Thymus (tissue), 11 donors: ENCODE measurements around the gene CCDC92. TPM values are rescaled to one million over a fixed set of nuclear protein-coding genes. Genes with fewer than 3 reads are reported as not detected.

ENCODE experiments used
- DNase-seq, 9 donors: peaks; one replicate each; pipeline ENCODE4 v3.0.0-alpha.2; 2013; ENCODE audit warnings: low spot score in 9 of 9, low read depth in 6 of 9, missing footprints in 1 of 9
- H3K27ac ChIP-seq, 2 donors: one replicate each; pipeline ENCODE4 v1.5.1; 2013; ENCODE audit warnings: control low read depth in 1 of 2, low read depth in 1 of 2, low read length in 1 of 2, mild to moderate bottlenecking in 1 of 2, moderate library complexity in 1 of 2
- H3K27me3 ChIP-seq, 2 donors: one replicate each; pipeline ENCODE4 v1.5.1; 2013; ENCODE audit warnings: low read length in 1 of 2; ENCODE audit not compliant: control insufficient read depth in 2 of 2, insufficient read depth in 1 of 2
- H3K36me3 ChIP-seq, 2 donors: one replicate each; pipeline ENCODE4 v1.5.1; 2013; ENCODE audit warnings: low read length in 1 of 2, mild to moderate bottlenecking in 1 of 2, moderate library complexity in 1 of 2; ENCODE audit not compliant: control insufficient read depth in 2 of 2, insufficient read depth in 2 of 2
- H3K4me1 ChIP-seq, 2 donors: one replicate each; pipeline ENCODE4 v1.5.1; 2013; ENCODE audit warnings: low read length in 2 of 2; ENCODE audit not compliant: control insufficient read depth in 2 of 2, insufficient read depth in 2 of 2
- H3K4me3 ChIP-seq, 2 donors: one replicate each; pipeline ENCODE4 v1.5.1; 2013; ENCODE audit warnings: low read length in 2 of 2, control low read depth in 1 of 2, mild to moderate bottlenecking in 1 of 2
- H3K9me3 ChIP-seq, 2 donors: one replicate each; pipeline ENCODE4 v1.5.1; 2013; ENCODE audit warnings: low read length in 1 of 2, mild to moderate bottlenecking in 1 of 2; ENCODE audit not compliant: control insufficient read depth in 2 of 2, insufficient read depth in 1 of 2
- WGBS: extraction: QIAGEN DNeasy Blood & Tissue Kit; methylation state at CpG from one replicate; pipeline ENCODE4 v1.1.7; 2013; 5-methylcytosine and 5-hydroxymethylcytosine counted together
- polyA plus RNA-seq: library from polyadenylated mRNA; stranded (reverse); fragments of 200-250 nt; gene quantifications from one replicate; pipeline ENCODE4 v1.2.3, GENCODE V29; 2013
- total RNA-seq: library from RNA; stranded (reverse); fragments of 120-200 nt; gene quantifications from one replicate; pipeline ENCODE4 v1.2.4, GENCODE V29; 2013
- donor health status: healthy.

Gene CCDC92
- total and polyA plus RNA-seq, 2 donors: 4.2 to 34.4 TPM

DNA sequence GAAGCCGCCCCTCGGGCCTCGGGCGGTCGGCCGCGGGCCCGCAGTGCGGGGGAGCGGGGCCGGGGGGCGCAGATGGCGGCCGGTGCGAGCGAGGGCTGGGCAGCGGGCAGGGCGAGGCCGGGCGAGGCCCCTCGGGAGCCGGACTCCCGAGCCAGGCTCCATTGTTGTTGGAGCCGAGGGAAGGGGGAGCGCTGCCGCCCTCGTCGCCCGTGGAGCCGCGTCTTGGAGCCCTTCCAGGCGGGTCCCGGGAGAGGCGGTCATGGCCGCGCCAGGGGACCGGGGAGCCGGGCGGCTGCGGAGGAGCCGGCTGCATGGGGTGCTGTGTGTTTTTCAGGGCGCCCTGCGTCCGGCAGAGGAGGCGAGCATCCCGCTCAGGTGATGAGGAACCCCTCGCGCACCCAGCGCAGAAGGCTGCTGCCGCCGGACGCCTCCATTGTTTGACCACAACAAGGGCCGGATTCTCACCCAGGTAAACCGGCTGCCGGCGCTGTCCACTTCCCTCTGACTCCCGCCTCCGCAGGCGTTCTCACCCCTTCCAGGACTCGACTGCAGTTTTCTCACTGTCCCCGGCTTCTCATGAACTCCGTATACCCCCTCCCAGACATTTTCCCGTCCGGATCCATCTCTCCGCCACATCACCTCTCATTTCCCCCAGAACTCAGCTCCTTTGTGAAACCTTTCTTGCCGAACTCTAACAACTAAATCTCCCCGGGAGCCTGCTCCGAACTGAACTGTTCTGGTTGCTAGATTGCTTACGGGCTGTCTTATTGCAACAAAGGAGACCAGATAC lies 1.1 kb upstream of the CCDC92 start:
- Histone ChIP-seq H3K36me3 (peaks cover 0 to 14% of the 10 kb centered on the region in 2 donors), H3K4me3 (peak overlapping the region; percentile 62 to 95), H3K27me3 (peaks cover 0 to 2% of the 10 kb centered on the region in 2 donors), H3K4me1 (peaks cover 8 to 11% of the 10 kb centered on the region in 2 donors), H3K9me3 (peaks cover 0 to 4% of the 10 kb centered on the region in 2 donors), H3K27ac (peak overlapping the region in 1 of 2 donors; percentile 79)
- peak in 3 of 9 donors; percentile 16 to 39 (median 27) for DNase-seq
- 3% methylated on average over 69 of the region's 69 CpGs for WGBS

DNA sequence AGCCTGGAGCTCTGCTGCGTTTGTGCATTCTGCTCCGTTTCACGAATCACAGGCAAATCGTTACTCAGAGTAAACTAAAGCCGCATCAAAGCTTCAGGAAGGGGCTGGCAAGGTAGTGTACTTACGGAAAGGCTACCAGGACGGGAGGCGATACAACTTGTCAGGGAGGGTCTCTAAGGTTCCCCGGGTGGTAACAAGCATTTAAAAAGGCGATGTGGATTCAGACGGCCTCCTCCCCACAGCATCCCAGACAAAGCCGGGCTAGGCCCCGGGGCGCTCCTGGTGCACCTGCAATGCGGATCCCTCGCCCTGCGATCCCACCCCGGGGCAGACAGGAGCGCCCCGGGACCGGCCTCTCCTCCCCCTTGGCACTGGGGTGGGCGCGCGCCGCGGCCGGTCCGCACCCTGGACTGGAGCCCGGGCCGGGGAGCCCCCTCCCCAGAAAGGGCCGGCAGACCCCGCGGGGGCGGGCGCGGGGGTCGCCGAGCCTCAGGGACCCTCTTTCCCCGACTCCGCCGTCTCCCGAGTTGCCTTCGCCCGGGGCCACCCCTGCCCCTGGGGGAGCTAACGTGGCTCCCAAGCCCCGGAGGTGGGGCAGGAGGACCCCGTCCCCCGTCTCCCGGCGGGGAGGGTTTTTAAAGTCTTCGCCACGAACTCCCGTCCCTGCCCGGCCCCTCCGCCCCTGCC lies 718 bp downstream of the CCDC92 start:
- peak in 6 of 9 donors; percentile 38 to 78 (median 48) for DNase-seq
- peak overlapping the region; percentile 54 to 95 for H3K4me3 ChIP-seq
- peaks cover 8 to 11% of the 10 kb centered on the region in 2 donors for H3K4me1 ChIP-seq
- H3K9me3 ChIP-seq: peaks cover 0 to 4% of the 10 kb centered on the region in 2 donors
- WGBS: under 1% methylated on average over 55 of the region's 55 CpGs
- peaks cover 0 to 8% of the 10 kb centered on the region in 2 donors for H3K36me3 ChIP-seq
- peak overlapping the region; percentile 57 to 79 for H3K27ac ChIP-seq
- H3K27me3 ChIP-seq: peaks cover 0 to 2% of the 10 kb centered on the region in 2 donors

DNA sequence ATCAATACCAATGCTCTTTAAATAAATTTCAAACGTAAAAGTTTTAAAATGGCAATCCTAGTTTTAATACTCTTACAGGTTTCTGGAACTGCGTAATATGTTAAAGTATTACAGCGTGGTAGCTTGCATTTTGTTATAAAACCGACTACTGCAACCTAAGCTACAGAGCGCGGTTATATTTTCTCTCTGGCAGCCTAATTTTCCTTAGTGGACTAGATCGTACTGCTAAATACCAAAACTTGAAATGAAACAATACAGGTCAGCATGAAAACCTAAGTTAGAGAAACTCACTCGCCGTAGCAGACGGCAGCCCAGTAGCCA lies 1.2 kb downstream of the CCDC92 start:
- Histone ChIP-seq H3K36me3 (peaks cover 0 to 6% of the 10 kb centered on the region in 2 donors), H3K27ac (peak overlapping the region; percentile 57 to 71), H3K4me3 (peak overlapping the region; percentile 54 to 95), H3K9me3 (peaks cover 0 to 4% of the 10 kb centered on the region in 2 donors), H3K27me3 (peaks cover 0 to 2% of the 10 kb centered on the region in 2 donors), H3K4me1 (peaks cover 8 to 11% of the 10 kb centered on the region in 2 donors)
- WGBS: 43% methylated on average over 10 of the region's 10 CpGs
- no peak for DNase-seq

DNA sequence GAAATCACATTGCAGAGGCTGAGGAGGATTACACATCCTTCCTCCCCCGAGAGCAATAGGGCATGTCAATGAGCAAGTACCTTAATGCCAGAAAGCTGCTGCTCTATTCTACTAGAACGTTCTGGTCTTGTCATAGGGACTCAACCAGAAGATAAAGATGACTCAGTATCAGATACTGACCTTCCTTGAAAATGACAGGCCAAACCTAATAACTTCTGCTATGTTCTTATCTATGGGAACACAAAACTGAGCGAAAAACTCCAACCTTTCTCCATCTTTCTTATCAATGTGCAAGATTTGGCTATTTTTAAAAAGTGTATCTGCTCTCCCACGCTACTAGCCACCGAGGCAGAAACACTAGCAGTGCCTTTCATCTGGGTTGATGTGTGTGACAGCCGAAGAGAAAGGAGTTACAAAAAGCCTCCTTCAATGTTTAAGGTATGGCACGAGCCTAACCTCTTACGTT lies 5.5 kb downstream of the CCDC92 start:
- Histone ChIP-seq H3K36me3 (no peaks in the 10 kb centered on the region), H3K27ac (no peak overlapping the region), H3K27me3 (no peaks in the 10 kb centered on the region), H3K9me3 (no peaks in the 10 kb centered on the region), H3K4me1 (peaks cover 0 to 4% of the 10 kb centered on the region in 2 donors), H3K4me3 (no peak overlapping the region)
- DNase-seq: no peak
- WGBS: 95% methylated on average over 8 of the region's 8 CpGs

DNA sequence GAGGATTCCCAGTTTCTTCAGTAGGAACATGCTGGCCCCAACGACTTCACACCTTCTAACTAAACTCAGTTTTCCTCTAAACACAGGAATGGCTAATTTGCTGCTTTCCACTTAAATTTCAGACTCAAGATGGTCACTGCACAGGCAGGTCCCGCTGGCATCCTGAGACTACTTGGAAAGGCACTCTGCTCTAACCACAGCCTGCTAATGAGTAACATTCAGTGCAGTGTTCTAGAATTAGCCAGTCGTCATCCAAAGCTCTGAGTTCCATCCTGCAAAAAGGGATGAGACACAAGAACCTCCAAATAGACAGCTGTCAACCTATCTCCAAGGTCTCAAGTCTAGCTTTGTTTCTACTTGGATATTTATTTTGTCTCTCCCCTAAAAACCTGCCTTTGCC lies 6.0 kb downstream of the CCDC92 start:
- Histone ChIP-seq H3K9me3 (no peaks in the 10 kb centered on the region), H3K27me3 (no peaks in the 10 kb centered on the region), H3K4me3 (no peak overlapping the region), H3K4me1 (peaks cover 0 to 1% of the 10 kb centered on the region in 2 donors), H3K36me3 (no peaks in the 10 kb centered on the region), H3K27ac (no peak overlapping the region)
- 97% methylated on average over 3 of the region's 3 CpGs for WGBS
- DNase-seq: no peak

DNA sequence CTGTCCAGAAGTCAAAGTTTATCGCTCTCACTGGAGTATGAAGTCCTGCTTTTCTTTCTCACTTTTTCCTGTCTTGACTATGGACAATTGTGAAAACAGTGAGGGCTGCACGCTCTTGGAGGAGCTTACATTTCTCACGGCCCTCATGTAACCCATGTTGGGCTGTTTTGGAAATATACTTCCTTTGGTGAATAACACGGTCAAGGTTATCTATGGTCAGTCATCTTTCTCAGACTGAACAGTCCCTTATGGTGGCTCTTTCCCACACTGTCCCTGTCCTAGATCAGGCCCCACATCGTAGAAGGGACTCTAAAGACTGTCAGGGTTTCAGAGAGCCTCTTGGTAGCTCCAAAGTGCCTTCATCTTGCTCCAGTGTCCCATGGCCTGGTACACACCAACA lies 7.2 kb downstream of the CCDC92 start:
- no peaks in the 10 kb centered on the region for H3K36me3 ChIP-seq
- no peaks in the 10 kb centered on the region for H3K27me3 ChIP-seq
- H3K4me1 ChIP-seq: no peaks in the 10 kb centered on the region
- H3K9me3 ChIP-seq: no peaks in the 10 kb centered on the region
- no peak overlapping the region for H3K4me3 ChIP-seq
- no peak overlapping the region for H3K27ac ChIP-seq
- DNase-seq: no peak
- 78% methylated on average over 5 of the region's 5 CpGs for WGBS

DNA sequence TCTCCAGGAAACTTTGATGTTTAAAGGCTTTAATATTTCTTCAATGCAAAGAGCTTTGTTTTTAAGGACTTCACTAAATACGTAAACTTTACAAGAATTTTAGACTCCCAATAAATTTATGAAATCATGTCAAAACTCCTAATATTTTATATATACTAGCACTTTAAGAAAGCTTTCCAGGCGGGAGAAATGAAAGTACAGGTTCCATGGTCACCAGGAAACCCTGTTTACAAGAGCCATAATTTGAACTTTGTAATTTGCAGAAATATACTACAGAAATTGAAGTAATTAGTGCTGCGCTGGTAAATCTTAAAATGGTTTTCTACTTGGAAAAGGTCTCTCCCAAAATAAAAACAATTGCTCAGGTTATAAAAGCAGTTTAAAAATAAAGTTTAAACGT lies 8.8 kb downstream of the CCDC92 start:
- DNase-seq: no peak
- Histone ChIP-seq H3K9me3 (no peaks in the 10 kb centered on the region), H3K36me3 (no peaks in the 10 kb centered on the region), H3K27me3 (no peaks in the 10 kb centered on the region), H3K4me3 (no peak overlapping the region), H3K4me1 (no peaks in the 10 kb centered on the region), H3K27ac (no peak overlapping the region)
- WGBS: 97% methylated on average over 4 of the region's 4 CpGs

DNA sequence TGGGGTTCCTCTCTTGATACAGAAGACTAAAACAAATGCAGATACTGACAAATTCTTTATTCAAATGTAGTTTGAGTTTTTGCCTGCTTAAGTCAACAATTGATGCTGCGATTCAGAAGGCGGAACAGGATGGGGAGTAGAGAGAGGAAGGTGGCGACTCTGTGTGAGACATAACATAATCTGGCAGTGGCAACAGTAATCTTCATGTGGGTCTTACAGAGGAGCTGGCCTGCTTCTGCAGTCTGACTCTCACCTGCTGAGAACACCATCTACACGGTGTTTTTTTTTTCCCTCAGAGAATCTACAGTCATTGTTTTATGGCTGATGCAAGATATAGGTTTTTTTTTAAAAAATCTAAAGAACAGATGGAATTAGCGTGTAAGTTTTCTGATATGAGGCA lies 10.1 kb downstream of the CCDC92 start:
- Histone ChIP-seq H3K4me1 (no peaks in the 10 kb centered on the region), H3K9me3 (no peaks in the 10 kb centered on the region), H3K36me3 (peaks cover 0 to 3% of the 10 kb centered on the region in 2 donors), H3K27ac (no peak overlapping the region), H3K4me3 (no peak overlapping the region), H3K27me3 (no peaks in the 10 kb centered on the region)
- 97% methylated on average over 5 of the region's 5 CpGs for WGBS
- DNase-seq: no peak
